GM18909 (cell line): ENCODE results near the gene FAM117A.
A peak's percentile ranks its signal among the peaks of the same experiment; 100 is the strongest.
"Not testable (repeated sequence)": the region's sequence is repeated elsewhere in the genome, so short reads cannot be mapped to it uniquely, and the experiment has no call there.

Experiments
- ATAC-seq: cut with Tn5 transposase; IDR thresholded peaks from one replicate; pipeline ENCODE4 v1.9.1; 2021; ENCODE audit warnings: mild to moderate bottlenecking; ENCODE audit not compliant: unreplicated experiment, poor library complexity

Gene FAM117A

DNA sequence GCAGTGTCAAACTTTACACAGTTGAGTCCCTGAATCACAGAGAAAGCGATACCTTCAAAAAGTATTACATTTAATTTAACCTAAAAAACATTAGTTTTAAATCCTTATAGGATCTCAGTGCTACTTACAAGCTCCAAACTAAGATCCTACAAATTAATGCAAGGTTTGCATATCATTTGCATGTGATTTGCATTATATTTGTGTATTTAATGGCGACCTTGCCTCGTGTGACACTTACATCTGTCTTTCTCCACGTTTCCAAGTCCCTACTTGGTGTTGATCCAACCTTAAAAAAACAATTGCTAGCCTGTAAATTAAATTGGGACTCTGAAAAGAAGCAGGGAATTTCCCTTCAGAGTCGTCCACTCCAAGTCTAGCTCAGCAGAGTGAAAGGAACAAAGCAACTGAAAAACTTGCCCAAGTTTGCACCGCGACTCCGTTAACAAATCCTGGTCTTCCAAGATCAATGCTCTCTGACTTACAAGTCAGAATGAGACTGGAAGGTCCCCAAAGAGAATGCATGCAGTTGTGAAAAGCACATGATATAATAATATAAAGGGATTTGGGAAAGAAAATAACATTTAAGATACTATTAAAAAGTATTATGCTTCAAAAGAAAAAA, 739 bp upstream of the FAM117A start:
- no peak for ATAC-seq

DNA sequence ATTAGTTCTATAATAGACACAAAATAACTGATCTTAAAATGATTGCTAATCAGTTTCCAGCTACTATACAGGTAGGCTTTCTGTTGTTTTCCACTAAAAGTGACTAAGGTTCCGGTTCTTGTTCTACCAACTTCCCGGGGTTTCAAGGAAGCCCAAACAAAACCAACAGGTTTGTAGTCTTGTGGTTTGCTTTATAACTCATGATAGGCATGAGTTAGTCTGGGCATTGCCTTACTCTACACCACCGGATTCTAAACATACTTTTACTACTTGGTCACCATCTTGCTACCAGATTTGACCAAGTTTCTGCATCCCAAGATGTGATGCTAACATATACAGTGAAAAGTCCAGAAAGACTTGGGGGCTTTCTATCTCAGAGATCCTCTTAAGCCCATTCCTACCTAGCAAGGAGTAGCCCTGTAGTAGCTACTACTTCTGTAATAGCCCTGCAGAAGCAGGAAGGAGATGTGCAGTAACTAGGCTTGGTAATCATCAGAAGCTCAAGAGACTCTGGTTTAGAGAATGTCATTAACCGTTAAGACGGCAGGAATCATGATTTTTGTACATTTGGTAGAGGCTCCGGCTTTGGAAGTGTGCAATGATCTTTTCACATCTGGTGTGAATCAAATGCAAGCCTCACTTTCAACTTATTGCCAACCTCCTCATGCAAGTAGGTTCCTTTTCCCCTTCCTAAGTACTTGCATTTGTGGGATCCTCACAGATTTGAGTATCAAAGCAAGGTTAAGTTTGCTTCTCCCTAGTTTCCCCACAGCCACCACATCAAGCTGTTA, 1.6 kb downstream of the FAM117A start:
- ATAC-seq = no peak

- ATAC-seq = no peak
Measured at GRCh38 chr17:49760932-49761558, 2.9 kb downstream of the FAM117A start.

- no peak for ATAC-seq
Measured at GRCh38 chr17:49760296-49760695, 3.6 kb downstream of the FAM117A start.

GRCh38 chr17:49759203-49759602, 4.7 kb downstream of the FAM117A start:
- ATAC-seq = no peak

- ATAC-seq = not testable (repeated sequence)
Measured at GRCh38 chr17:49758464-49759010, 5.4 kb downstream of the FAM117A start.

DNA sequence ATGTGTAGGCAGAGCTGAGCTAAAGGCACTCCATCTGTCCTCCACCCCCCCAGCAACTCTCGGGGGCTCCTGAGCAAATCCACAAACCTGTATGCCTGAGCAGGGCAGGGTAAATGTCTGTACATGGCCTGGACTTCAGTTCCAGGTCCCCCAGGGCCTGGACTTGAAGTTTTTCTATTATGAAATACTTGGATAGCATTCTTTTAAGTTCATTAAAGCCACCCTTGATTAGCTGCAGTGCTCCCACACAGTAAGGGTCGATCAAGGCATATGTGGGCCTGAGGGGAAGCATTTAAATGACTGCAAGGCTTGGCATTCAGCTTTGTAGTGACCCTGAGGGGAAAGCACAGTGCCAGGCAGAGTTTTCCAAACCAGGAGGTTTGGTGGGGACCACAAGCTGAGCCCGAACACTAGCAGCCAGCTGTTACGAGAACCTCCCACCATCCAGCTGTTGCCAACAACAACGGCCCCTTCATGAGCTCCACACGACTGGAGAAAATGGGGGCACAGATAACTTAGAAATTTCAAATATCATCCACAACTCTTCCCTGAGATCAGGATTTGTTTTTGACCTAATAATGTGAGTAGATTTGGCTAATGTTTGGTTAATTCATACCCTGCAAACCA, 6.7 kb downstream of the FAM117A start:
- ATAC-seq = no peak

GRCh38 chr17:49756323-49757150, 7.4 kb downstream of the FAM117A start:
- ATAC-seq = no peak

DNA sequence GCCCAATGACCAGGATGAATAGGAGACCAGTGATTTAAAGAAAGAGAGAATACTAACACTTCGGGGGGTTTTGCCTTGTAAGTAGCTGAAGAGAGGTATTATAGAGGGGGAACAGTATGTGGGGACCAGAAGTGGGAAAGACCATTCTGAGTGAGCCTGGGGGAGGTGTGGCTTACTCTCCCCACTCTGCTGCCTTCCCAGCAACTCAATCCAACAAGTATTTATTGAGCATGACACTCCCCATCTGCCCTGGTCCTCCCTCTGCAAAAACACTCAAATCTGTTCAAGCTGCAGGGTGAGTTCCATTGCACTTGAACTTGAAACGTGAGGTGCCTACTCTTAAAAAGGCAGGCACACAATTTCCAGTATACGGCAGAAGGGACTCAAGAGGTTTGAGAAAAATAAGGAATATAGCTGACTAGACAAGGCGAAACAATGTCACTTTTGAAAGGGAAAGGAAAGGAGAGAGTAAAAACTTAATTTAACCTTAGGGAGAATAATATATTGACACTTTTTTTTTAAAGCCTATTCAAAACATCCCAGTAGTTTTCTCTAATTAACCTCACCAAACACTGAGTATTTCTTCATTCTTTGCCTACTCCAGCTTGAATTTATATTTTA, 8.2 kb downstream of the FAM117A start:
- no peak for ATAC-seq

- no peak for ATAC-seq
Measured at GRCh38 chr17:49753959-49754391, 10.0 kb downstream of the FAM117A start.

- no peak for ATAC-seq
Measured at GRCh38 chr17:49752508-49752907, 11.4 kb downstream of the FAM117A start.

DNA sequence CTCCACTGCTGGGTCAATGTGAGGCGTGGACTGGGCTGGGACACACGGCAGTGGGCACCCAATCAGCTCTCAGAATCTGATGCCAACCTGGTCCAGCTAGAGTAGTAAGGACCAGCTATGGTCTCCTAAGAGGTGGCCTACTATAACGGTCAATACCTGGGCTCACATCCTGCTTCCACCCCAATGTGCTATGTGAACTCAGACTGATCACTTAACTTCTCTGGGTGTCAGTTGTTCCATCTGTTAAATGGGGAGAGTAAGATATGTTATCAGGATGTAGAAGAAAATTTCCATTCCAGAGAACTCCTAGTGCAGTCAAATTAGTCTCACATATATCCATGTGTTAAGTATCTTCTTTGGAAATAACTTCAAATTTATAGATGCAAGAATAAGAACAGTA, 14.2 kb downstream of the FAM117A start:
- no peak for ATAC-seq

DNA sequence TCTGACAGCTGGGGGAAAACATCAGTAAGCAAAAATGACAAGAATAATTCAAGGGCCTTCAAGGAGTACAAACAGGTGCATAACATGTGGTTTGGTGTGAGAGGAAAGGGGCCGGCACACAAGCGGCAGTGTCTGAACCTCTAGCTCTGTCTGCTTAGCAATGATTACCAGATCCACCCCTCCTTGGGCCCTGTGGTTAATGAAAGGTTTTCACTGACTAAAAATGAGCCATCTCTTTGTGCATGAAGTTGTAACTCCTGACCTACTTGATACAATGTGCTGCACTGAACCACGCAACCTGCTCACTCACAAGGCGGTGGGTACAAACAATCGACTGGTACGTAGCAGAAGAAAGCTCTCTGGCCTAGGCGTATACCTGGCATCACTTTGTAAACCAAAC, 15.1 kb downstream of the FAM117A start:
- peak; percentile 85 for ATAC-seq

GRCh38 chr17:49748223-49748622, 15.7 kb downstream of the FAM117A start:
- ATAC-seq = no peak

- no peak for ATAC-seq
Measured at GRCh38 chr17:49747632-49748031, 16.3 kb downstream of the FAM117A start.

DNA sequence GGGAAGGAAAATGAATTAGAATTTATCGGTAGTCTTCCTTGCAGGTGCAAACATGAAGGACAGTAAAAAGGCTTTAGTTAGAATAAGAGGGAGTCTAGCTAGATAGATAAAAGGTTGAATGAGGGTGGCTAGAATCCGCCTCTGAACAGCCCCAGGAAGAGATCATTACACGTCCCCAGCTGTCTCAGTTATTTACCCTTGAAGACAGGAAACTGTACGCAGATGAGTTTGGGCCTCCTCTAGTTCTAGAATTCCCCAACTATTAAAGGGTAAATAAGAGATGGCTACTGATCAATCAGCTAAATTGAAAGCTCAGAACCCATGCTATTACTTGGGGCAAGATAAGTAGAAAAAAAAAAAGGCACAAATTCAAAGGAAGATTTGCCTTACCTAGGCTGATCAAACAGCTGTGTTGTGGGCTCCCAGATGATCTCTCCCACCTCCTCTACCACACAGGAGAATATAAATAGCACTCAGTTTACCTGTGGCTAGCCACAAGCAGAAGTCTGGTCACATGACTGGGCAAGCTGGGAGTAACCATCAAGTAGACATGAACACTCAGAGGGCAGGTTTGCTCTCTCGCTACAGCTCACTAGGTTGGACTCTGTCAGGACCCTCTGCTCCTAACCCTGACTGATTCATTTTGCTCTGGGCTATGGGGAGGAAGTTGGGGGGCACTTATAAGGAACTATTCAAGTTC, 17.0 kb downstream of the FAM117A start:
- peak; percentile 53 for ATAC-seq

DNA sequence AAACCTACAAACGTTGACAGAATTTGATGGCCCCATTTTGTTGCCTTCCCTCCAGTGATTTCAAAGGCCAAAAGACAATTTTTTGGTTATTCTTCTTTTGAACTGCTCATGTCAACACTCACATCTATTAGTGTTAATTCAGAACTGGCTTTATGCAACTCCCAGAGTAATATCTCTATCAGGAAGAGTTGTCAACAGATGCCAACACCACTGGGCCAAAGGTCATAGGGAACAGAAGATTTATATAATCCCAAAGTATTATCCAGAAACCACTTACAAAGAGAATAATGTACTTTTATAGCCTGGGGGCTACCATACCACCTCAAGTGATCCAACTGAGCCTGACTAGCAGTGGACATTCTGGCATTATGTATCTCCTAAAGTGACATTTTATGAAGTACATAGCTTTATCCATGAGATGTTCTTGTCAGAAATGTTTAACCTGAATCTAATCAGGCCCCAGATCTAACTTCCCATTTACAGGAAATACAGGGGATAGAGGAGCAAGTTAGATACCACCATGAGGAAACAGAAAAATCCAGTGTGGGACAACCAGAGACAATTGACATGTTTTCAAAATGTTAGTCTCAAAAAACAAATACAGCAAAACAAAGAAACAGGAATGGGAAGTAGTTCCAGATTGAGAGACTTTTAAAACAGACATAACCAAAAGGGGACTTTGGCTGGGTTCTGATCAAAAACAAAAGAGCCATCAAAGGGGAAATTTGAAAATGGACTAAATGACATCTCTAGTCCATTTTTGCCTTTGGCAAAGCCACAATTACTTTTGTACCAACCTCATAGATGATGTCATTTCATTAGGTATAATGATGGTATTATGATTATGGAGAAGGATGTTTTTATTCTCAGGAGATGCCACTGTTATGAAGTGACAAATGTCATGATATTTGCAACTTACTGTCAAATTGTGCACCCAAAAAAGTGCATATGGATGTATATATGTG, 18.5 kb downstream of the FAM117A start:
- ATAC-seq = no peak

DNA sequence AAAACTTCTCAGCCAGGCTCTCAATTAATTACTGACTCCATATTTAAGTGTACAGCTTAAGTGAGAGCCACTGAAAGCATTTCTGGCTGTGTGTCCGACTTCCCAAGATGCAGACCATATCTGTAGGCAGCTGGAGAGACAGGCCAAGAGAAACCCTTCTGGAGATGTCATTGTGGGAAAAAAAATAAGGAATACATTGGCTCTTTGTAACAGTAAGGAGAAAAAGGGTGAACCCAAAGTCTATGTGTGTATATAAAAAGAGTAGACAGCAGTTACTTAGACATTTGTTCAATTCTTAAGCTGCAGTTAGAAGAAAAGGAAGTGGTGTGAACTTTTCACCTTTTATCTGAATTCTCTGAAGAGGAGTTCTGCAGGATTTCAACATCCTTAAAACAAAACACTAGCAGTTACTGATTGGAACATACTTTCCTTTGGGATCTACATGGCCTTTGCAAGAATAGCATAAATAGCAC, 21.7 kb downstream of the FAM117A start:
- ATAC-seq = no peak
